Measurements from ENCODE around the gene DHFR.

DNA sequence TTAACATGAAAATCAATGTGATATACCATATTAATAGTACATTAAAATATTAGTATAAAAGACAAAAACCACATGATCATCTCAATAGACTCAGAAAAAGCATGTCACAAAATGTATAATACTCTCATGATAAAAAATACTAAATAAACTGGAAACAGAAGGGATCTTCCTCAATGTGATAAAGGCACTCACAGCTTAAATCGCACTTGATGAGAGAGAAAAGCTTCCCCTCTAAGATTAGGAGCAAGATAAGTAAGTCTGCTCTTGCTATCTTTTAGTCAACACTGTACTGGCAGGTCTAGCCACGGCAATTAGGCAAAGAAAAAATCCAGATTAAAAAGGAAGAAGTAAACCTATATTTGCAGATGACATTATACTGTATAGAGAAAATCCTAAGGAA is 22.1 kb downstream of the DHFR start:
- TF ChIP-seq, protein P1, sequence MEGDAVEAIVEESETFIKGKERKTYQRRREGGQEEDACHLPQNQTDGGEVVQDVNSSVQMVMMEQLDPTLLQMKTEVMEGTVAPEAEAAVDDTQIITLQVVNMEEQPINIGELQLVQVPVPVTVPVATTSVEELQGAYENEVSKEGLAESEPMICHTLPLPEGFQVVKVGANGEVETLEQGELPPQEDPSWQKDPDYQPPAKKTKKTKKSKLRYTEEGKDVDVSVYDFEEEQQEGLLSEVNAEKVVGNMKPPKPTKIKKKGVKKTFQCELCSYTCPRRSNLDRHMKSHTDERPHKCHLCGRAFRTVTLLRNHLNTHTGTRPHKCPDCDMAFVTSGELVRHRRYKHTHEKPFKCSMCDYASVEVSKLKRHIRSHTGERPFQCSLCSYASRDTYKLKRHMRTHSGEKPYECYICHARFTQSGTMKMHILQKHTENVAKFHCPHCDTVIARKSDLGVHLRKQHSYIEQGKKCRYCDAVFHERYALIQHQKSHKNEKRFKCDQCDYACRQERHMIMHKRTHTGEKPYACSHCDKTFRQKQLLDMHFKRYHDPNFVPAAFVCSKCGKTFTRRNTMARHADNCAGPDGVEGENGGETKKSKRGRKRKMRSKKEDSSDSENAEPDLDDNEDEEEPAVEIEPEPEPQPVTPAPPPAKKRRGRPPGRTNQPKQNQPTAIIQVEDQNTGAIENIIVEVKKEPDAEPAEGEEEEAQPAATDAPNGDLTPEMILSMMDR (IDR thresholded peaks at IDR 0.05 in 8 of 11, conservative IDR thresholded peaks at IDR 0.05 in 3 of 11) = no peak
- no peak for TF ChIP-seq POLR2A (IDR thresholded peaks at IDR 0.05)
